IMR-90 (cell line): ENCODE data around the gene TBC1D22A. TPM values are rescaled to one million over a fixed set of nuclear protein-coding genes. Genes with fewer than 3 reads are reported as not detected.

Experiments used
- ATAC-seq: fragments of 200-7000 bp; cut with Tn5 transposase; 2 replicates; pipeline ENCODE4 v1.9.1; 2020; ENCODE audit warnings: low read depth, mild to moderate bottlenecking, moderate library complexity
- BruUV-seq: library from RNA; stranded (reverse); fragments of 400-500 nt; replicated peaks from 2 replicates; lab custom pipeline; 2021; lab: Mats Ljungman, UMichigan
- CTCF ChIA-PET: fragments of 300-600 bp; formaldehyde crosslinking; extraction: SDS; loops from one replicate; lab custom pipeline; 2021; ENCODE audit warnings: antibody characterized with exemption; lab: Yijun Ruan, JAX
- POLR2A ChIA-PET: fragments of 300-600 bp; sonication (Branson Sonifier 250); formaldehyde crosslinking; loops from one replicate; lab custom pipeline; 2022; ENCODE audit warnings: antibody characterized with exemption; ENCODE audit not compliant: unreplicated experiment; lab: Charles Lee
- DNase-seq: peaks from one replicate; pipeline ENCODE4 v3.0.0; 2013
- H2AFZ ChIP-seq: replicated peaks from 2 replicates; pipeline ENCODE3; 2013; ENCODE audit warnings: low read length, mild to moderate bottlenecking; ENCODE audit not compliant: poor library complexity
- H2AK5ac ChIP-seq: 2 replicates; pipeline ENCODE4 v1.6.1; 2013; ENCODE audit warnings: low read depth, low read length, inconsistent platforms
- H2AK9ac ChIP-seq: replicated peaks from 2 replicates; pipeline ENCODE3; 2013; ENCODE audit warnings: mild to moderate bottlenecking, low read depth, low read length, moderate library complexity; ENCODE audit not compliant: poor library complexity
- H2BK120ac ChIP-seq: 2 replicates; pipeline ENCODE4 v1.6.1; 2013; ENCODE audit warnings: low read depth, low read length, inconsistent platforms
- H2BK15ac ChIP-seq: 3 replicates; pipeline ENCODE4 v1.6.1; 2013; ENCODE audit warnings: low read depth, low read length, inconsistent platforms
- H2BK20ac ChIP-seq: 2 replicates; pipeline ENCODE4 v1.6.1; 2013; ENCODE audit warnings: low read depth, mild to moderate bottlenecking, inconsistent platforms, low read length, moderate library complexity
- H2BK5ac ChIP-seq: 2 replicates; pipeline ENCODE4 v1.6.1; 2013; ENCODE audit warnings: mild to moderate bottlenecking, low read depth, low read length, inconsistent platforms; ENCODE audit not compliant: poor library complexity, severe bottlenecking
- H3K14ac ChIP-seq: replicated peaks from 2 replicates; pipeline ENCODE4 v1.6.1; 2013; ENCODE audit warnings: low read depth, low read length, inconsistent platforms
- H3K18ac ChIP-seq: 2 replicates; pipeline ENCODE4 v1.6.1; 2013; ENCODE audit warnings: low read depth, low read length, control low read depth
- H3K23ac ChIP-seq: 2 replicates; pipeline ENCODE4 v1.6.1; 2013; ENCODE audit warnings: low read depth, low read length, inconsistent platforms
- H3K27ac ChIP-seq: 2 replicates; pipeline ENCODE4 v1.5.1; 2013; ENCODE audit warnings: mild to moderate bottlenecking, control low read depth, low read length; ENCODE audit not compliant: insufficient read depth
- H3K27me3 ChIP-seq: 2 replicates; pipeline ENCODE4 v1.6.1; 2013; ENCODE audit warnings: low read length; ENCODE audit not compliant: control insufficient read depth, insufficient read depth
- H3K36me3 ChIP-seq: 2 replicates; pipeline ENCODE4 v1.6.1; 2013; ENCODE audit warnings: low read length, mixed read lengths; ENCODE audit not compliant: control insufficient read depth, insufficient read depth
- H3K4ac ChIP-seq: 2 replicates; pipeline ENCODE4 v1.6.1; 2013; ENCODE audit warnings: low read depth, low read length, inconsistent platforms
- H3K4me1 ChIP-seq: 2 replicates; pipeline ENCODE4 v1.6.1; 2013; ENCODE audit warnings: low read length, mixed read lengths; ENCODE audit not compliant: control insufficient read depth, insufficient read depth
- H3K4me2 ChIP-seq: 2 replicates; pipeline ENCODE4 v1.6.1; 2013; ENCODE audit warnings: low read depth, mild to moderate bottlenecking, control low read depth, low read length, moderate library complexity
- H3K4me3 ChIP-seq: 2 replicates; pipeline ENCODE4 v1.5.1; 2013; ENCODE audit warnings: low read depth, mild to moderate bottlenecking, control low read depth, low read length, moderate library complexity; ENCODE audit not compliant: insufficient read depth
- H3K56ac ChIP-seq: 2 replicates; pipeline ENCODE4 v1.6.1; 2013; ENCODE audit warnings: low read length, inconsistent platforms; ENCODE audit not compliant: insufficient read depth; ENCODE audit errors: extremely low read depth
- H3K79me1 ChIP-seq, 2 experiments: 2 replicates each; pipeline ENCODE4 v1.6.1; 2013; ENCODE audit warnings: low read length in 2 of 2, inconsistent platforms in 1 of 2, low read depth in 1 of 2
- H3K9ac ChIP-seq: 2 replicates; pipeline ENCODE4 v1.6.1; 2013; ENCODE audit warnings: low read depth, low read length, control low read depth
- H3K9me1 ChIP-seq: 2 replicates; pipeline ENCODE4 v1.6.1; 2013; ENCODE audit warnings: low read length, inconsistent platforms; ENCODE audit not compliant: insufficient read depth
- H3K9me3 ChIP-seq: 2 replicates; pipeline ENCODE4 v1.6.1; 2013; ENCODE audit warnings: low read length; ENCODE audit not compliant: control insufficient read depth, insufficient read depth
- H4K20me1 ChIP-seq: 2 replicates; pipeline ENCODE4 v1.6.1; 2013; ENCODE audit warnings: low read length, inconsistent platforms; ENCODE audit not compliant: insufficient read depth
- H4K5ac ChIP-seq: 2 replicates; pipeline ENCODE4 v1.6.1; 2013; ENCODE audit warnings: mild to moderate bottlenecking, low read depth, low read length, control low read depth
- H4K8ac ChIP-seq, 2 experiments: 2 replicates each; pipeline ENCODE4 v1.6.1; 2013; ENCODE audit warnings: low read depth in 2 of 2, low read length in 2 of 2, control low read depth in 1 of 2, inconsistent platforms in 1 of 2
- H4K91ac ChIP-seq: 2 replicates; pipeline ENCODE4 v1.6.1; 2013; ENCODE audit warnings: low read depth, low read length, inconsistent platforms; ENCODE audit not compliant: insufficient read depth
- CHD1 ChIP-seq: IDR thresholded peaks from 2 replicates; pipeline ENCODE4 v1.6.1; 2012; ENCODE audit warnings: low read depth, low read length, improper control_type of control experiment
- ELK1 ChIP-seq: fragments of 150-350 bp; IDR thresholded peaks from 2 replicates; pipeline ENCODE4 v1.6.1; 2016; ENCODE audit warnings: low read depth, mild to moderate bottlenecking, low read length, moderate library complexity, borderline replicate concordance
- FOS ChIP-seq: fragments of 150-350 bp; IDR thresholded peaks from 2 replicates; pipeline ENCODE4 v1.6.1; 2016; ENCODE audit warnings: low read depth, low read length
- MXI1 ChIP-seq: IDR thresholded peaks from 2 replicates; pipeline ENCODE4 v1.6.1; 2012; ENCODE audit warnings: low read depth, mild to moderate bottlenecking, low read length, moderate library complexity, borderline replicate concordance
- POLR2A ChIP-seq: IDR thresholded peaks from 2 replicates; pipeline ENCODE4 v1.6.1; 2012; ENCODE audit warnings: mild to moderate bottlenecking, low read depth, low read length
- RAD21 ChIP-seq: IDR thresholded peaks from 2 replicates; pipeline ENCODE4 v1.6.1; 2012; ENCODE audit warnings: low read length, improper control_type of control experiment
- RCOR1 ChIP-seq: IDR thresholded peaks from 2 replicates; pipeline ENCODE4 v1.6.1; 2012; ENCODE audit warnings: mild to moderate bottlenecking, low read length, improper control_type of control experiment; ENCODE audit not compliant: insufficient replicate concordance
- RFX5 ChIP-seq: IDR thresholded peaks from 2 replicates; pipeline ENCODE4 v1.8.0; 2012; ENCODE audit warnings: low read depth, mild to moderate bottlenecking, low read length, moderate library complexity
- SMC3 ChIP-seq: fragments of 150-350 bp; IDR thresholded peaks from 2 replicates; pipeline ENCODE4 v1.6.1; 2016; ENCODE audit warnings: low read depth, mild to moderate bottlenecking, antibody characterized with exemption, low read length, moderate library complexity
- USF2 ChIP-seq: fragments of 150-350 bp; IDR thresholded peaks from 2 replicates; pipeline ENCODE4 v1.6.1; 2017; ENCODE audit warnings: mild to moderate bottlenecking, antibody characterized with exemption, low read length, low read depth
- WGBS, 2 experiments: methylation state at CpG; one replicate each; pipeline versions ENCODE4 v1.1.5 to v1.1.7; 2013; ENCODE audit warnings: missing lambda C conversion rate in 2 of 2; ENCODE audit not compliant: insufficient read length in 1 of 2; ENCODE audit errors: extremely low coverage in 2 of 2; 5-methylcytosine and 5-hydroxymethylcytosine counted together
- dilution Hi-C: fragments of 300-500 bp; cut with HindIII; formaldehyde crosslinking; loops from one replicate; pipeline ENCODE4 v1.14.3; 2018; ENCODE audit warnings: low sequenced_read_pairs; ENCODE audit not compliant: unreplicated experiment
- in situ Hi-C: fragments of 300-500 bp; cut with MboI; formaldehyde crosslinking; loops from 3 replicates; pipeline ENCODE4 v1.14.3; 2019; ENCODE audit warnings: low sequenced_read_pairs, inconsistent platforms, mixed read lengths
- intact Hi-C: fragments of 100-400 bp; cut with micrococcal nuclease; formaldehyde crosslinking; loops from 2 replicates; pipeline ENCODE4 v1.10.0; 2022
- polyA plus RNA-seq, 3 experiments: library from polyadenylated mRNA; depleted of rRNA; stranded (reverse); fragments of >200 nt; gene quantifications; 2 replicates each; pipeline ENCODE4 v1.2.3, GENCODE V29; 2012; ENCODE audit warnings: low replicate concordance in 1 of 3
- total RNA-seq: library from RNA; depleted of rRNA; stranded (reverse); fragments of >200 nt; gene quantifications from 2 replicates; pipeline ENCODE4 v1.2.3, GENCODE V29; 2012

The TBC1D22A gene
- total and polyA plus RNA-seq, 2 of the 4 experiments (the other 2 are of a cell fraction): 9.0 to 16.7 TPM

GRCh38 chr22:46777609-46777970, 15.1 kb downstream of the TBC1D22A start:
- BruUV-seq: no TSS peak
- intact Hi-C loops: no loop called here
- WGBS, 2 experiments: 27% methylated on average over 3 of the region's 11 CpGs; no CpG with 5 or more reads in 1 of the 2 experiments

More at GRCh38 chr22:46777609-46777970, 15.1 kb downstream of the TBC1D22A start:
- no peak for TF ChIP-seq SMC3
- no peak for TF ChIP-seq USF2
- TF ChIP-seq POLR2A: no peak
- TF ChIP-seq CHD1: no peak
- no peak for TF ChIP-seq ELK1
- no peak for TF ChIP-seq FOS
- no peak for TF ChIP-seq MXI1
- no peak for TF ChIP-seq RAD21
- TF ChIP-seq RCOR1: no peak
- no peak for TF ChIP-seq RFX5
- ATAC-seq: no peak
- DNase-seq: no peak
- H2AK5ac ChIP-seq: no peak overlapping the region
- H3K23ac ChIP-seq: no peak overlapping the region; the same call in 1 of the 2 replicates
- no peak overlapping the region for H4K5ac ChIP-seq
- H3K4ac ChIP-seq: peak overlapping the region; percentile 7; the same call in 1 of the 2 replicates
- peaks cover 35% of the 10 kb centered on the region for H3K9me1 ChIP-seq
- ChIA-PET POLR2A (no interaction called here), CTCF (no interaction called here)
- H3K27ac ChIP-seq: no peak overlapping the region
- peaks cover 11% of the 10 kb centered on the region for H3K4me1 ChIP-seq
- H4K91ac ChIP-seq: peak overlapping the region; percentile 15; the same call in 1 of the 2 replicates
- no peak overlapping the region for H4K8ac ChIP-seq
- H2AK9ac ChIP-seq: peak overlapping the region; percentile 74
- H3K14ac ChIP-seq: no peak overlapping the region
- no peak overlapping the region for H3K9ac ChIP-seq
- no peak overlapping the region for H3K56ac ChIP-seq
- no peak overlapping the region for H2BK15ac ChIP-seq
- H2BK120ac ChIP-seq: no peak overlapping the region
- H3K4me2 ChIP-seq: no peak overlapping the region
- H3K9me3 ChIP-seq: no peaks in the 10 kb centered on the region
- H3K18ac ChIP-seq: no peak overlapping the region
- in situ Hi-C loops: no loop called here
- peaks cover 54% of the 10 kb centered on the region for H4K20me1 ChIP-seq
- no peak overlapping the region for H2BK20ac ChIP-seq
- H3K4me3 ChIP-seq: no peak overlapping the region
- no peak overlapping the region for H2AFZ ChIP-seq
- H3K36me3 ChIP-seq: no peaks in the 10 kb centered on the region
- dilution Hi-C loops: no loop called here
- H3K27me3 ChIP-seq: no peaks in the 10 kb centered on the region
- no peak overlapping the region for H2BK5ac ChIP-seq
- H3K79me1 ChIP-seq: peaks cover 42 to 89% of the 10 kb centered on the region in 2 experiments
